ENCODE results near the gene SLC25A10. TPM values are rescaled to one million over a fixed set of nuclear protein-coding genes. Genes with fewer than 3 reads are reported as not detected.
A peak's percentile ranks its signal among the peaks of the same experiment; 100 is the strongest.

The SLC25A10 gene
- total RNA-seq, 1 experiment from 2014 or later = 30.9 TPM

DNA sequence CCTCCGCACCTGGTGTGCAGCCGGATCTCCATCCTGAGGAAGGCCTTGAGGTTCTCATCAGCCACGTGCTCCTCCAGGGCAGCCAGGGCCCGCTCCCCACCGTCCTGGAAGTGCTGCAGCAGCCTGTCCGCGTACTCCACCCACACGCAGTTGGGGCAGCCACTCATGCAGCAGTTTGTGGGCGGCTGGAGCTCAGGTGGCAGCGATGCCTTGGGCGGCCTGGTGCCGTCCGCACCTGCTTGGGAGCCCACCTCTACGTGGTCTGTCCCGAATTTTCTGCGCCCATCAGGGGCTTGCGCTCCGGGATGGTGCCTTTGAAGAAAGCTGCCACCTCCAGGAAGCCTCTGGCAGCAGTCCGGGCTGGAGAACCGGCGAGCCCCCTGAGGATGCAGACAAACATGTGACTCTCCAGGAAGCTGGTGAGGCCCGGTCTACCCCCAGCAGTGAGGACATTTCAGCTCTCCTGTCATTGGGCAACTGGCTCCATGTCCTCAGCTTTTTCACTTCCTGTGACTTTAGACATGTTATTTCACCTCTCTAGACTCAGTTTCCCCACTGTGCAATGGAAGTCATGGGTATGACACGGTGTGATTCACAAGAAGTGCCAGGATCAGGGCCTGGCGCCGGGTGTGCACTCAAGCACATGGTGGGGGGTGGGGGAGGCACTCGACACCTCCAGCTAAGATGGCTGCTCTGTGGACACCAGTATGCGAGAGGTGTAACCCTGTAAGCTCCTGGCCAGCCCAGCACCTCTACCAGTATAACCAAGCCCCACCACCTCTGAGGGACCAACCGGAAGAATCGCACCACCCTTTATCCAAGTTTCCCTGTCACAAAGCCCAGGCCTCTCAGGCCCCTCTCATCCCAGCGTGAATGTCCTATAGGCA, 46.6 kb upstream of the SLC25A10 start:
- no peak overlapping the region for H3K27ac ChIP-seq (ENCODE audit: insufficient read length, low read depth, low read length)
- H3K4me1 ChIP-seq (ENCODE audit: insufficient read depth, low read length) = peaks cover 2% of the 10 kb centered on the region; the same call in 1 of the 2 replicates
- H3K14ac ChIP-seq (ENCODE audit: insufficient read depth, low read length) = no peak overlapping the region
- peak overlapping the region; percentile 24 to 98 (median 81); a peak in 6 of 7 replicates for H3K27ac Mint-ChIP-seq
- no peak overlapping the region for H3T11ph ChIP-seq (ENCODE audit: low read length)
- no peak overlapping the region for H2BK15ac ChIP-seq (ENCODE audit: low read depth, low read length)
- peaks cover 3% of the 10 kb centered on the region for H3K23me2 ChIP-seq (ENCODE audit: insufficient read length, low read depth, low read length, poor library complexity, severe bottlenecking)
- H4K91ac ChIP-seq (ENCODE audit: insufficient read length, low read depth, low read length) = no peak overlapping the region
- H3K9ac ChIP-seq (ENCODE audit: extremely low read depth, insufficient read length, low read length) = peak overlapping the region; percentile 54
- no peak overlapping the region for H3K18ac ChIP-seq (ENCODE audit: insufficient read length, low read depth, low read length)
- TF ChIP-seq, protein P1, sequence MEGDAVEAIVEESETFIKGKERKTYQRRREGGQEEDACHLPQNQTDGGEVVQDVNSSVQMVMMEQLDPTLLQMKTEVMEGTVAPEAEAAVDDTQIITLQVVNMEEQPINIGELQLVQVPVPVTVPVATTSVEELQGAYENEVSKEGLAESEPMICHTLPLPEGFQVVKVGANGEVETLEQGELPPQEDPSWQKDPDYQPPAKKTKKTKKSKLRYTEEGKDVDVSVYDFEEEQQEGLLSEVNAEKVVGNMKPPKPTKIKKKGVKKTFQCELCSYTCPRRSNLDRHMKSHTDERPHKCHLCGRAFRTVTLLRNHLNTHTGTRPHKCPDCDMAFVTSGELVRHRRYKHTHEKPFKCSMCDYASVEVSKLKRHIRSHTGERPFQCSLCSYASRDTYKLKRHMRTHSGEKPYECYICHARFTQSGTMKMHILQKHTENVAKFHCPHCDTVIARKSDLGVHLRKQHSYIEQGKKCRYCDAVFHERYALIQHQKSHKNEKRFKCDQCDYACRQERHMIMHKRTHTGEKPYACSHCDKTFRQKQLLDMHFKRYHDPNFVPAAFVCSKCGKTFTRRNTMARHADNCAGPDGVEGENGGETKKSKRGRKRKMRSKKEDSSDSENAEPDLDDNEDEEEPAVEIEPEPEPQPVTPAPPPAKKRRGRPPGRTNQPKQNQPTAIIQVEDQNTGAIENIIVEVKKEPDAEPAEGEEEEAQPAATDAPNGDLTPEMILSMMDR (conservative IDR thresholded peaks at IDR 0.05) = no peak
- peaks cover 9% of the 10 kb centered on the region for H3K79me1 ChIP-seq (ENCODE audit: insufficient read depth, low read depth, low read length, poor library complexity, severe bottlenecking)
- no peaks in the 10 kb centered on the region for H3K27me3 ChIP-seq (ENCODE audit: insufficient read depth, low read length)
- H2AFZ ChIP-seq (ENCODE audit: low read length) = no peak overlapping the region
- H4K8ac ChIP-seq (replicated peaks; ENCODE audit: insufficient read length, low read depth, low read length) = no peak overlapping the region
- no peak overlapping the region for H4K5ac ChIP-seq (ENCODE audit: insufficient read length, low read depth, low read length)
- H2BK5ac ChIP-seq (ENCODE audit: insufficient read length, low read length) = no peak overlapping the region
- no peak overlapping the region for H2BK20ac ChIP-seq (ENCODE audit: low read depth, low read length, poor library complexity, severe bottlenecking)
- H3K4ac ChIP-seq (ENCODE audit: low read depth, low read length) = no peak overlapping the region
- peaks cover 18 to 19% of the 10 kb centered on the region in 2 experiments for H3K4me1 Mint-ChIP-seq
- peak overlapping the region; percentile 74 for H3K4me2 ChIP-seq (ENCODE audit: insufficient read depth, insufficient read length, low read length)
- WGBS (ENCODE audit: extremely low coverage, insufficient read length, low lambda C conversion rate) = no CpG with 5 or more reads among the region's 30 CpGs
- H3K79me2 ChIP-seq (ENCODE audit: insufficient read depth, low read length) = peaks cover 4% of the 10 kb centered on the region; the same call in 1 of the 2 replicates
- H3K36me3 Mint-ChIP-seq (ENCODE audit: insufficient read depth in 1 of 3, low read depth in 3 of 3) = peaks cover 26 to 43% (median 42%) of the 10 kb centered on the region in 3 experiments; a peak in 6 of 7 replicates
- no peak overlapping the region for H3K23ac ChIP-seq (ENCODE audit: insufficient read length, low read depth, low read length)
- DNase-seq = peak; percentile 35
- H3K27me3 Mint-ChIP-seq (ENCODE audit: low read depth) = no peaks in the 10 kb centered on the region
- peak overlapping the region; percentile 97 for H3K4me3 Mint-ChIP-seq
- H3K9me3 Mint-ChIP-seq = no peaks in the 10 kb centered on the region
- no peak overlapping the region for H2AK5ac ChIP-seq (ENCODE audit: insufficient read length, low read length)
- no peaks in the 10 kb centered on the region for H4K20me1 ChIP-seq (ENCODE audit: control insufficient read depth, insufficient read depth, insufficient read length)
- H3K56ac ChIP-seq (ENCODE audit: insufficient read length, low read depth, low read length) = no peak overlapping the region
- no peak overlapping the region for H2BK12ac ChIP-seq (ENCODE audit: insufficient read length, low read depth, low read length)
- no peaks in the 10 kb centered on the region for H3K9me3 ChIP-seq (ENCODE audit: control insufficient read depth, low read depth, low read length)
- H2BK120ac ChIP-seq (ENCODE audit: low read depth, low read length, poor library complexity, severe bottlenecking) = no peak overlapping the region
